MM.1S (cell line): Measurements from ENCODE around the gene CABCOCO1.

ENCODE experiments used
- CTCF ChIP-seq: fragments of 300-600 bp; sonication (generic); IDR thresholded peaks from 2 replicates; pipeline ENCODE4 v1.5.1; 2016; ENCODE audit warnings: antibody characterized with exemption, low read length, mixed read lengths
- EZH2 ChIP-seq: fragments of 300-600 bp; sonication (generic); optimal IDR thresholded peaks from 2 replicates; pipeline ENCODE3; 2017; ENCODE audit warnings: low read depth, mild to moderate bottlenecking, antibody characterized with exemption, low read length, mixed read lengths
- EZH2phosphoT487 ChIP-seq: fragments of 300-600 bp; sonication (generic); IDR thresholded peaks from 2 replicates; pipeline ENCODE4 v1.6.1; 2018; ENCODE audit warnings: antibody characterized with exemption, low read length

- no peak for TF ChIP-seq CTCF
- TF ChIP-seq EZH2phosphoT487 = no peak
- no peak for TF ChIP-seq EZH2
Measured at GRCh38 chr10:61779950-61780659, 117.4 kb downstream of the CABCOCO1 start.
